HG03060 (cell line): ENCODE measurements around the gene COL12A1.
A peak's percentile ranks its signal among the peaks of the same experiment; 100 is the strongest.
"Not testable (repeated sequence)": the region's sequence is repeated elsewhere in the genome, so short reads cannot be mapped to it uniquely, and the experiment has no call there.

Experiments
- ATAC-seq: cut with Tn5 transposase; IDR thresholded peaks from one replicate; pipeline ENCODE4 v1.9.1; 2021; ENCODE audit warnings: low read depth, moderate number of reproducible peaks; ENCODE audit not compliant: unreplicated experiment

COL12A1 gene

GRCh38 chr6:75213732-75214131 is 7.9 kb upstream of the COL12A1 start:
- ATAC-seq, result no peak

- ATAC-seq, result no peak
Measured at GRCh38 chr6:75213112-75213511, 7.3 kb upstream of the COL12A1 start.

DNA sequence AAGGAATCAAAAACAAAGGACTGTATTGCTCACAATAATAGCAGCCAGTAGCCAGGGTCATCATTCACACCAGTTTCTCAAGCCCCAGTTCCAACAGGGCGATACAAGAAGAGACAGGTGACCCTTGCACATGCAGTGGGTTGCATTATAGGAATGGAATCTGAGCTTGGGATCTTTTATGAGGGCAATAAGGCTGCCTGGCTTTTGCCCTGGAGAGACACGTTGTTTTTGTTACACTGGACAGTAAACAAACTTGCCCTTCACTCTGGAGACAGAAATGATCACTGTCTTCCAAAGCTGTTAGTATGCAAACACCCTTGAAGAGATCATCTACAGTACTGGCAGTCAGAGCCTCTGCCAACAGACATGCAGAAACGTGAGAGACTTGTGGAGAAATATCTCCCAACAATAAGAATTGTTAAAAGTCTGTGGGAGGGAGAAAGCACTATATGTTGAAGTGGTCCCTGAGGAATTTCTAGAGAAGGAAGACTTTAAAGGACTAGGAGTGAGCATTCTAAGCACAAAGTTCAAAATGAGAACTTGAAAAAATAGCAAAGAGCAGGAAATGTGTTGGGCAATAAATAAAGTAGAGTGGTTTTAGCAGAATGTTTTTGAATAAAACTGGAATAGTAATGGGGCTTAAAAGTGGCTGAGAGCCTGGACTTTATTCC is 6.2 kb upstream of the COL12A1 start:
- ATAC-seq, result no peak

DNA sequence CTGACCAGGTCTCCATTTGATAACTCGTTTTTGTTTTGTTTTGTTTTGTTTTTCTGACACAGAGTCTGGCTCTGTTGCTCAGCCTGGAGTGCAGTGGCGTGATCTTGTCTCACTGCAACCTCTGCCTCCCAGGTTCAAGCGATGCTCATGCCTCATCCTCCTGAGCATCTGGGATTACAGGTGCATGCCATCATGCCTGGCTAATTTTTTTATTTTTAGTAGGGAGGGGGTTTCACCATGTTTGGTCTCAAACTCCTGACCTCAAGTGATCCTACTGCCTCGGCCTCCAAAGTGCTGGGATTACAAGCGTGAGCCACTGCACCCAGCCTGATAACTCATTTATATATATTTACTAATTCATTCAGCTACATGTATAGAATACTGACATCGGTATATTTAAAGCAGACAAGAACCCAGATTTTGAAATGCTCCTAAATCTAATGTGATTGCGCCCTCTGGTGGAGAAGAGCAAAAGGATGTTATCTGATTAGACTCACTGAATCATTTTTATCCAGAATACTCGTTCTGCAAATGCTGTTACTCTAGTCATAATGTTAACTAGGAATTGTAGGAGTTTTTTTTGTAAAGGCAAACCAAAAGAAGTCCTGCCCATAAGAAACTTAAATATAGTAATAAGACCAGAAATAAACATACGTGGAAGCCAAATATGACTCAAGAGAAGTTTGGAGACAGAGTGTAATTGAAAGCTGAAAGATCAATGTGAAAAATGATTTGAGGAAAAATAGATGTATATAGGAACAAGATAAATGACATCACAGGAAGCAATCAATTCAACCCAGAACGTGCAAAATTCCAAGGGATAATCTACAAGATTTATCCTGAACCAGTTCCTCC is 5.3 kb upstream of the COL12A1 start:
- ATAC-seq, result no peak

DNA sequence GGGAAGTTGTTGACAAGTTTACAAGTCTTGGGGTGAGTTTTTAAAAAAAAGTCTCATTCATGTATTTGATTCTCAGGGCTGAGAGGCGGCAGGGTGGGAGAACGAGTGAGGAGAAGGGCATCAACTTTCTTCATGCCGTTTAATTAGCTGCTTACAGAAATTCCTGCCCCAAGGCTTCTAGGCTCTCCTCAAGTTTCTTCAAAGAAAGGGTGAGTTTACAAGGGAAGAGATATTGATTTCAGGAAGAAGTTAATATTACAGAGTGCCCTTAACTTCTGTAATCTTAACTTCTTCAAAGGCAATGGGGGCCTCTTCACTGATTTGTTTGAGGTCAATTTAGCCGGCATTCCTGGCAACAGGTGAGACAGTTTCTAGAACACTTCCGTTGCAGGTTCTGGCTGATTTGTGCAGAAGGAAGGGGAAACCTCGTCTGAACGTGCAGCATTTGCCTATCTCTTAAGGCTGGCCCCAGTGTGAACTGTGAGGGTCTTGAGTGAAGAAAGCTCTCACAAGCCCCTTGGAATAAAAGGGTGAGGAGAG is 3.4 kb upstream of the COL12A1 start:
- ATAC-seq, result no peak

GRCh38 chr6:75208298-75209183 is 2.7 kb upstream of the COL12A1 start:
- ATAC-seq, result peak; percentile 66

DNA sequence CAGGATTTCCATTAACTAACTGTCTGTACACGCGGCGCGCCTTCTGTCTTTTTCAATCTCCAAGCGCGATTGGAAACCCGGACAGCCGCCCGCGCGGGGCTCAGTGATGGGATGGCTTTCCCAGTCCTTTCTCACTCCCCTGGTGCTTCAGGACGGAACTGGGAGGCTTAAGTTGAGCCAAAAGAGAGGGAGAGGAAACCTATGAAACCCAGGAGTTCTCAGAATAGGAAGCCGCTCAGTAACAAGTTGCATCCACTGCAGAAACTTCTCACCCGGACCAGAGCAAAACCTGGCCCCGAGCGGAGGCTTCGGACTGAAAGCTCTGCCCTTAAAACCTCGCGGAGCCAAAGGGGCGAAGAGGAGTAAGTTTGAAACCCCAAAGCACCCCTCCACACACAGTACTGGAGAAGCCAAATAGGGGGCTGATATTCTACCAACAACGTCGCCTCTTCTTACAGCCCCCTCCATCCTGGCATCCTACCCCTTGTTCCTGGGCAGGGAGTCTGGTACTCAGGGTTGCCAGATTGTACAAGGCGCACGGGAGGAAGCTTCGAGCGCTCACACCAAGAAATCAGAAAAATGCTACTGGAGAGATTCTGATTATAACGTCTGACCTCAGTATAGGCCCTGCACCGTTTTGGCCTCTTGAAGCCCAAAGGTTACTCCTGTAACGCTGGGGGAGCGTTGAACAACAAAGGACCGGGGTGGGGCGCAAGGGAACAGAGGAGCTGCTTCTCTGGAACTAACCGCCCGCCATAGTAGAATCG is 906 bp upstream of the COL12A1 start:
- no peak for ATAC-seq

DNA sequence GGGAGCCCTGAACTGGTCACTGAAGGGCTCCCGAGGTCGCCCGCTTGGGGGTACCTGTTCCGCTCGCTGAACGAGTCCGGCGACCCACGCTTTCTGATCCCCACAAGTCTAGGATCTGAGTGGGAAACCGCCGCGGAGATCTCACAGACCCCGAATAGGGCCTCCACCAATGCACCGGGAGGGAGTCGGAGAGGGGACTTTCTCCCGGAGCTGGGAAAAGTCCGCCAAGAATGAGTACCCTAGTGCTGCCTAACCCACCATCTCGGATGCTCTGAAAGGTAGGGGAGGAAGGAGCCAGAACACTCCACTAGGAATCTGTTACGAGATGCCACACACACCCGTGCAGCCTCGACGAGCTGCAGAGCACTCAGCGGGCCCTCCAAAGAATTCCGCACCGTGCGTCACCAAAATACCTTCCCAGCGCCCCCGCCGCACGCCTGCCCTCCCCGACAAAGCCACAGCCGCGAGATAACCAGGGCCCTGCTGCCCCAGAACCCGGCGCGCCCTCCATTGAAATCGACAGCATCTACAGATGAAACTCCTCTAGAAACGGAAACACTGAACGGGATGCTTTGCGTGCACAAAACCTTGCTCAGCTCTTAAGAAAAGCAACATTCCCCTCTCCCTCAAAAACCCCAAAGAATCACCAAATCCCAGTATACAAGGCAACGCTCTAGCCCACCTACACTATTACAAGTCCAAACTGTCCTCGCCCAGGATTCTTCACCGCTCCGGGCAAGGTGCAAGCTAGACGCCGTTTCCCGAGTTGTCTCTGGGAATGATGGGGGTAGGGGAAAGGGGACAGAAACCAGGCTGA is 686 bp downstream of the COL12A1 start:
- no peak for ATAC-seq

- no peak for ATAC-seq
Measured at GRCh38 chr6:75204217-75204958, 1.5 kb downstream of the COL12A1 start.

DNA sequence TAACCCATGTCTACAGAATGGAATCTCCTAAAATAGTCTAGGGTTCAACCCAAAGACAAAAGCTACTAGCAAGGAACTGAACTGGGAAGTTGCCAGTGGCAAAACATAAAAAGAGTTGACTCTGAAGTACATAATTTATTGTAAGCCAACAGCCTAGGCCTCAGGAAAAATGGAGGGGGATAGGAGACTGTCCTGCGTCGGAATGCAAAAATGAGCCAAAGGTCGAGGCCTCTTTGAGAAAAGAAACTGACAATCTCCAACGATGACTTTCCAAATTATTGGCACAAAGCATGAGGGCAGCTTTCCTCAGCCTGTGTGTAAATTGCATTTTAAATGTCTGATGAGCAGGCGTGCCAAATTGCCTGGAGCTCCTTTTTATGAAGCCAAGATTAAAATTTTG is 2.1 kb downstream of the COL12A1 start:
- ATAC-seq, result no peak

- ATAC-seq, result no peak
Measured at GRCh38 chr6:75202676-75203131, 3.1 kb downstream of the COL12A1 start.

DNA sequence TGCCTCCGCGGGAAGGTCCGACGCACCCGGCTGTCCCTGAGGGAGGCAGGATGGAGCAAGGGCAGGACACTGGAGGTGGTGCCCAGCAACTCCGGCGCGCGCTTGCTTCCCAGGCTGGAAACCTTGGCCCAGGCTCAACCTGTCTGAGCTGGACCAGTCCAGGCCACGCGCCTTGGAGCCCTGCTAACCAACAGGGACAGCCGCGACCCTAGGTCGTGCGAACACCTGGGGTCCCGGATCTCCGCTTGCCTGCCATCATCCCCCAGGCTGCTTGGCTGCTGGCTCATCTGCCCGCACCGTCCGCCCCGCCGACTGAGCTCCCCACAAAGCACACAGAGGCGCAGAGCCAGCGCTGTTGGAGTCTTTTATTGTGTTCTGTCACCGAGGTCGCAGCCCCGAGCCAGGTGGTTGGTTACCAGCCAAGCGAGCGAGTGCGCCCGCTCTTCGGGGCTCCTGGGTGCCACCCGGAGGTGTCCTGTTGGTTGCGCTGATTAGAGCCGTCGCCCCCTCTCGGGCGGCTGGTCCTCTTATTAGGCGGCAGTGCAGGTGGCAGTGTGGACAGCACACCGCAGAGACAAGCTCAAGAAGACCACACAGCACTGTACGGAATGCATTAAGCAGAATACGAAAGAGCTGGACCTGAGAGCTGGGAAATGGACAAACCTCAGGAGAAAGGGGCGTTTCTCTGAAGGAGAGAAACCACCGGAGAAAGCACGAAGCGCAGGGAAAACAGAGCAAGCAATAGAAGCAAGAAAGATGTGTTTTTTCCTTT is 3.8 kb downstream of the COL12A1 start:
- ATAC-seq, result no peak

DNA sequence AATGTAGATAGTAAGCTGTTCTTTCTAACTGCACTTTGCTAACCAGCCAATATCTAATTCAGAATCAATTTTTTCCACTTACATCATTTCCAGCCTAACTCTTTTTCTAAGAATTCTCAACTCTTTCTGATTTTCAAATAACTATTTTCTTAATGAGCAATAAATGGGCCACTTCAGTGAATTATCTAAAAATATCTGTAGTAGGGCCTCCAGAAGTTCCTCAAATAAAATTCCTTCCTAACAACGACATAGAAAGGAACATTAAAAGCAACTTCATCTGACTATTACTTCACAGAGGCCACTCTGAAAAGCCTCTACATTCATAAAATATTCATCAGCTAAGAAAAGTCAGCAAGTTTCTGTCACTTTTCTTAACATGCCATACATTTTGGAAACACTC is 4.8 kb downstream of the COL12A1 start:
- no peak for ATAC-seq

DNA sequence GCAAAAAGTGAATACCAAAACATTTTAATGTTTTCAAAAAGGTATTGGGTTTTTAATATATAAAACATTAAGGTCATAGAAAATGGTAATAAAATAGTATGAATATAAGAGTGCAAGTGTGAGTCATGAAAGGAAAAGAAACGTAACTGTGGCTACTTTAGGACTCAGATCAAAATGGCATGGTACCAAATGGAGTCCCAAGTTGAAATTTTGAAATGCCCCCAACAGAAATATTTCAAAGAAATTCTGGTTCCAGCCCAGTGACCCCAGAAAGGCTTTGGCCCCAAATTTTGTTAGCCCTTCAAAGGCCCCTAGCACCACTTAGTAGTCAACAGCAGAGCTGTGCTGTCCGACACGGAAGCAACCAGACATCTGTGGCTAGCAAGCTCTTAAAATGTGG is 6.0 kb downstream of the COL12A1 start:
- ATAC-seq, result no peak

GRCh38 chr6:75196081-75196687 is 9.7 kb downstream of the COL12A1 start:
- no peak for ATAC-seq

- no peak for ATAC-seq
Measured at GRCh38 chr6:75188221-75188925, 17.5 kb downstream of the COL12A1 start.

DNA sequence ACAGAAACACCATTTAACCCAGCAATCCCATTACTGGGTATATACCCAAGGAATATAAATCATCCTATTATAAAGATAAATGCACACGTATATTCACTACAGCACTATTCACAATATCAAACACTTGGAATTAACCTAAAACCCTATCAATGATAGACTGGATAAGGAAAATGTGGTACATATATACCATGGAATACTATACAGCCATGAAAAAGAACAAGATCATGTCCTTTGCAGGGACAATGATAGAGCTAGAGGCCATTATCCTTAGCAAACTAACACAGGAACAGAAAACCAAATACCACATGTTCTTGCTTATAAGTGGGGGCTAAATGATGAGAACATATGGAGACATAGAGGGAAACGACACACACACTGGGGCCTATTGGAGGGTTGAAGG is 19.3 kb downstream of the COL12A1 start:
- not testable (repeated sequence) for ATAC-seq
